GM21825 (cell line): Measurements from ENCODE around the gene NPAS3.

Source experiments
- ATAC-seq: cut with Tn5 transposase; IDR thresholded peaks from one replicate; pipeline ENCODE4 v1.9.1; 2021; ENCODE audit warnings: mild to moderate bottlenecking, moderate library complexity; ENCODE audit not compliant: unreplicated experiment

The NPAS3 gene

DNA sequence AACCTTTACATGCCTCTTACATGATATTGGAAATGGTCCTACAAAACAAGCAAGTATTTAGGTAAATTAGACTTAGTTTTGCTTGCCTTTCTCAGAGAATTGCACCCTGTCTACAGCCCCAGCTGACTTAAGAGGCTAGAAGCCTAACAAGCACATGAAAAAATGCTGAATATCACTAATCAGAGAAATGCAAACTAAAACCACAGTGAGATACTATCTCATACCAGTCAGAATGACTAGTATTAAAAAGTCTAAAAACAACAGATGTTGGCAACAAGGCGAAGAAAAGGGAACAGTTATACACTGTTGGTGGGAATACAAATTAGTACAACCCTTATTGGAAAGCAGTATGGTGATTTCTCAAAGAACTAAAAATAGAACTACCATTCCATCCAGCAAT lies 908.4 kb downstream of the NPAS3 start:
- ATAC-seq: no peak

- no peak for ATAC-seq
Measured at GRCh38 chr14:33848009-33848408, 909.3 kb downstream of the NPAS3 start.

GRCh38 chr14:33848706-33849454 lies 910.2 kb downstream of the NPAS3 start:
- ATAC-seq: no peak

GRCh38 chr14:33849455-33849801 lies 910.7 kb downstream of the NPAS3 start:
- no peak for ATAC-seq

DNA sequence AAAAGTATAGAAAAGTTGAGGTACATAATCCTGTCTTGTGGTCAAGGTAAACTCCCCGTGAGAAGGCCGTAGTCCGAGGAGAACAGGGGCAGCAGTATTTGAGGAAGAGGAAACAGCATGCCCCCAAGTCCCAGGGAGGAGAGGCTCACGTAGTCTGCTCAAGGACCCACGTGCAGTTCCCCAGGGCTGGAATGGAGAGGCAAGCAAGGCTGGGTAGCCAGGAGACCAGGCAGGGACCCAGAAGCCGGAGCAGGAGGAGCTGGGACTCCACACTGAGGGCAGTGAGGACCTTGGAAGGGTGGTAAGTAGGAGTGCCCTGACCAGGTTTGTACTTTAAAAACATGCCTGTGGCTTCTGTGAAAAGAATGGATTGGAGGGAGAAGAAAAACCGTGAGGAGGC lies 912.1 kb downstream of the NPAS3 start:
- ATAC-seq: no peak

DNA sequence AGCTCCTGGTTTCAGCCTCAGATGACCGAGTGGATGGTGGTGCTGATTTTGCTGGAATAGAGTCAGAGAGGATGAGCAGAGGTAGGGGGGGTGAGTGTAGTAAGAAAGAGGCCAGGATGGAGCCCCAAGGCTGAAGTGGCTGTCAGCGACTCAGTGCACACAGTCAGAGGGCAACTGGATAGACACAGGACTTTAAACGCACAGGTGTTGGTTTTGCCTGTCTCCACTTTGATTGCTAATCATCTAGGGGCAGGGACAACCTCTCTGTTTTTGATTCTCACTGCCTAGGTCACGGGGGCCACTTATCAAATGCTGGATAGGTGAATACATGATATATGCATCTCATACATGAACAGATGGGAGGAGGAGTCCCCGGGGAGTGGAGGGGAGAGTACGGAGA lies 912.7 kb downstream of the NPAS3 start:
- no peak for ATAC-seq

DNA sequence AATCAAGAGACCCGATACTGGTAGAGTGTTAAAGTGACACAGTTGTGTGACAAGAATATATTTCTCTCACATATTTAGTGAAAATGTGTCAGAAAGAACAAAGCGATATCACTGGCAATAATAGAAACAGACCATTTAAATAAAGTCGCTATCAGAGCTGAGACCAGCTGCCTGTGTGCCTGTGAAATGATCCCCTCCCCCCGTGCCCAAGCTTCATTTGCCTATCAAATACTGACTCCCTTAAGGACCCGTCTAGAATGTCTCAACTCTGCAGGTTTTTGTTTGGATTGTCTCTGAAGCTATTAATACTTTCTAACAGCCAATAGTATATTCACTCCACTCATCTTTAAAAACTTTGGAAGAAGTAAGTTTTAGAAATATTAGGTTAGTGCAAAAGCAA lies 913.3 kb downstream of the NPAS3 start:
- no peak for ATAC-seq
